GM18511 (cell line): ENCODE data around the gene LENG8.
"Not testable (repeated sequence)": the region's sequence is repeated elsewhere in the genome, so short reads cannot be mapped to it uniquely, and the experiment has no call there.

Experiments
- ATAC-seq: cut with Tn5 transposase; IDR thresholded peaks from one replicate; pipeline ENCODE4 v1.9.1; 2021; ENCODE audit warnings: mild to moderate bottlenecking, moderate library complexity; ENCODE audit not compliant: unreplicated experiment

The LENG8 gene

DNA sequence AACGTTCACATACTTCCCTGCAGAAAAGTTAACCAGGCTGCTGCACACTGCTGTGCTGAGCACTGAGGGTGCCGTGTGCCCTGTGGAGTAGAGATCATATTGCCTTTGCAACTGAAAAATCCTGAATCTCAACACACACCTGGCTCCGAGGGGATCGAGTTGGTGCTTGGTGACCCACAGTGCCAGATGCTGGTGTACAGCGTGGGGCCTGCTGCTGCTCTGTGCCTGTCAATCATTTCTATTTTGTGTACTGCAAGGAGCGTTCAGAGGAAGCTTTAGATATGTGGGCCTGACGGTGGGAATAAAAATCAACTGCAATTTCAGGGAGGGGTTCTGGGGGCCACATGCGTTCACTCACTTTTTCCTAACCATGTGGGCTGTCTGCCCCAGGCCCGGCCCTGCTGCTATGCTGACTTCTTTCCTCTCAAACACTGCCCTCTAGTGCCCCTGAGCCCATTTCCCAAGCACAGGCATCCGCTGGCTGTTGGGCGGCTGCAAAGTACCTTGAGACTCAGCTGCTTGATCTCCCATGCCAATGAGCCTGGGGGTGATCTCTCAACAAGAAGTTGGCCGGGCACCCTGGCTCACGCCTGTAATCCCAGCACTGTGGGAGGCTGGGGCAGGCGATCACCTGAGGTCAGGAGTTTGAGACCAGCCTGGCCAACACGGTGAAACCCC lies 9.7 kb upstream of the LENG8 start:
- no peak for ATAC-seq

GRCh38 chr19:54440641-54441040 lies 8.4 kb upstream of the LENG8 start:
- no peak for ATAC-seq

DNA sequence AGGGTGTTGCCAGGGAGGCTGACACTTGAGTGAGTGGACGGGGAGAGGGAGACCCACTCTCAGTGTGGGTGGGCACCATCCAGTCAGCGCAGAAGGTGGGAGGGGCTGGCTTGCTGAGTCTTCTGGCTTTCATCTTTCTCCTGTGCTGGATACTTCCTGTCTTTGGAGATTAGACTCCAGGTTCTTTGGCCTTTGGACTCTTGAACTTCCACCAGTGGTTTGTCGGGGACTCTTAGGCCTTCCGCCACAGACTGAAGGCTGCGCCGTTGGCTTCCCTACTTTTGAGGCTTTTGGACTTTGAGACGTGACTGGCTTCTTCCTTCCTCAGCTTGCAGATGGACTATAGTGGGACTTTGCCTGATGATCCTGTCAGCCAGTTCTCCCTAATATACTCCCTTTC lies 4.3 kb upstream of the LENG8 start:
- no peak for ATAC-seq

- ATAC-seq, result not testable (repeated sequence)
Measured at GRCh38 chr19:54446349-54446748, 2.6 kb upstream of the LENG8 start.

DNA sequence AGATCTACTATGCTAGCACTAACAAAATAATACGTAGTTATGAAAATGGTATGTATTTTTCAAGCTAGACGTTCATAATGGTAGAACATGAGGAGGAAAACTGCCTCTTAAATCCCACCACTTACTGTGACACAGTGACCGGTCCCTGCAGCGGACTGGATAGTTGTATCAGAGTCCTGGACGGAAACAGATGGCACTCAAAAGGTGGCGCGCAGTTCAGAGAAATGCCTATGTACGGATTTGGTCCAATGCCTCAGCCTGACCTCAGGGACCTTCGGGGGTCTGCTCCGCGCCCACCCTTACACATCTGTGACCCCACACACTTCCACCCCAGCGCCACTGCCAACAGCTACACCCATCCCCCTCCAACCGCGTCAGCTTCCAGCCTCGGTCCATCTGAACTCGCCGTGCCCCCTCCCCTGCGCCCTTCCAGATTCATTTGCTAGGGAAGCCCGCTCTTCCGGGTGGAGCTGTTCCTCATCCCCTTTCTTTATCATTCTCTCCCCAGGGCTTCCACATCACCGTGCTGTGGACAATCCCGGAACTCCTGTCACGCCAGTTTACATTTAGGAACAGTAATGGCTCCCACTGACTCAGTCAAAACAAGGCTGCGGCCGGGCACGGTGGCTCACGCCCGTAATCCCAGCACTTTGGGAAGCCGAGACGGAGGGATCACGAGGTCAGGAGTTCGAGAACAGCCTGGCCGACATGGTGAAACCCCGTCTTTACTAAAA lies 792 bp upstream of the LENG8 start:
- ATAC-seq, result peak; percentile 23

GRCh38 chr19:54449701-54450069 lies 686 bp downstream of the LENG8 start:
- no peak for ATAC-seq

- no peak for ATAC-seq
Measured at GRCh38 chr19:54451331-54451871, 2.4 kb downstream of the LENG8 start.

DNA sequence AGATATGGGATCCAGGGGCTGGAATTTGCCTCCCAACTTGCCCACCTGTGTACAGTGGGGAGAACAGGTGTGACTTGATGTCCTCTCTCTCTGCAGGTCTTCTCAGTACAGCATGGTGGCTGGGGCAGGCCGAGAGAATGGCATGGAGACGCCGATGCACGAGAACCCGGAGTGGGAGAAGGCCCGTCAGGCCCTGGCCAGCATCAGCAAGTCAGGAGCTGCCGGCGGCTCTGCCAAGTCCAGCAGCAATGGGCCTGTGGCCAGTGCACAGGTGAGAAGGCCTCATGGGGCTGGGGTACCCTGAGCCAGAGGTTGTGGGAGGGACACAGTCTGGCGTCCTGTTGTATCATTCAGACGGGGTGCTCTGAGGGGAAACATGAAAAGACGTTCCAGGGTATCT lies 3.0 kb downstream of the LENG8 start:
- ATAC-seq, result no peak

GRCh38 chr19:54452626-54453025 lies 3.6 kb downstream of the LENG8 start:
- no peak for ATAC-seq

DNA sequence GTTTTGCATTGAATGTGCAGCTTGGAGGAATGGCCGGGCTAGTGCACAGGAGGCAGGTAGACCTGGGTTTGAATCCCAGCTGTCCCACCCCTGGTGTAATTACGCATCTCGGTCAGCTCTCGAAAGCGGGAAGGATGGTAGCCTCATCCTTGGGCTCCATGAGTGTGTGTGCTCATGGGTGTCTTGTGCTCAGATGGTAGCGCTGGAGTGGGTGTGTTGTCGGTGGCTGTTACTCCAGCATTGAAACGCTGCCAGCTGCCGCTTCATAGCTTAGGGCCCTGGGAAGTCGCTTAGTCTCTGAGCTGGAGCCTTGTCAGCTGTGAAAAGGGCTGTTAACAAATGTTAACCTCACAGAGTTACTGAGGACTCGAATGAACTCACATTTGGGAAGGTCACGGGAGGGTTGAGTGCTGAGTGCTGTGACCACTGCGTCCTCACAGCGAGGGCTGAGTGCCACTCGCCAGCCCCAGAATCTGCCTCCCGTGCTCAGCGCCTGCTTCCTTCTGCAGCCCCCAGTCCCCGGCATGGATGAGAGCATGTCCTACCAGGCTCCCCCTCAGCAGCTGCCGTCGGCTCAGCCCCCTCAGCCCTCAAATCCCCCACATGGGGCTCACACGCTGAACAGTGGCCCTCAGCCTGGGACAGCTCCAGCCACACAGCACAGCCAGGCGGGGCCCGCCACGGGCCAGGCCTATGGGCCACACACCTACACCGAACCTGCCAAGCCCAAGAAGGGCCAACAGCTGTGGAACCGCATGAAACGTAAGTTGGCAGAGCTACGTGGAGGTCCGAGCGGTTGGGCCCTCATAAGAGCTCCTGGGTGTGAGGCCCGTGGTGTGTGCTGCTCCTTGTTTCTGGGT lies 5.2 kb downstream of the LENG8 start:
- no peak for ATAC-seq

DNA sequence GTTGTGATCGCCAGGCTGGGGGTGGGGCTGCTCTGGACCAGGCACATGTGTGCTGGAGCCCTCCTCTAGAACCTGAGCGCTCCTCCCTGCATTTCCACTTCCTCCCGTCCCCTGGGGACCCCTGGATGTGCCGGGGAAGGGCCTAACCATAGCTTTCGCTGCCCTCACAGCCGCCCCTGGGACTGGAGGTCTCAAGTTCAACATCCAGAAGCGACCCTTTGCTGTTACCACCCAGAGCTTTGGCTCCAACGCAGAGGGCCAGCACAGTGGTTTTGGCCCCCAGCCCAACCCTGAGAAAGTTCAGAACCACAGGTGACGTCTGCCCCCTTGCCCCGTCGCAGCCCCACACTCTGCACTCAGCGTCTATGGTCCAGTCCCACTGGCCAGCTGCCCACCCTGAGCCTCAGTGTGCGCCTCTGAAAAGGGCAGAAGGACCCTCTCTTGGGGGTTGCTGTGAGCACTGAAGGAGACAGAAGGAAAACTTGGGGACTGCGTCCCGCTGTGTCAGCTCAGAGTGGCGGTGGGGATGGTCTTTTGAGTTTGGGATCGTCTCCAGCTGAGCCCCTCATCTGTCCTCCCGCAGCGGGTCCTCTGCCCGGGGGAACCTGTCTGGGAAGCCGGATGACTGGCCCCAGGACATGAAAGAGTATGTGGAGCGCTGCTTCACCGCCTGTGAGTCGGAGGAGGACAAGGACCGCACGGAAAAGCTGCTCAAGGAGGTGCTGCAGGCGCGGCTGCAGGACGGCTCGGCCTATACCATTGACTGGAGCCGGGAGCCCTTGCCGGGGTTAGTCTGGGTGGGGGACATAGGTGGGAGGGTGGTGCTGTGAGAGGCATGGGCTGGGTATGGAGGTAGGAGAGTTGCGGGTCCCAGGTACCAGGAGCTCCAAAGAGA lies 6.0 kb downstream of the LENG8 start:
- ATAC-seq, result no peak

DNA sequence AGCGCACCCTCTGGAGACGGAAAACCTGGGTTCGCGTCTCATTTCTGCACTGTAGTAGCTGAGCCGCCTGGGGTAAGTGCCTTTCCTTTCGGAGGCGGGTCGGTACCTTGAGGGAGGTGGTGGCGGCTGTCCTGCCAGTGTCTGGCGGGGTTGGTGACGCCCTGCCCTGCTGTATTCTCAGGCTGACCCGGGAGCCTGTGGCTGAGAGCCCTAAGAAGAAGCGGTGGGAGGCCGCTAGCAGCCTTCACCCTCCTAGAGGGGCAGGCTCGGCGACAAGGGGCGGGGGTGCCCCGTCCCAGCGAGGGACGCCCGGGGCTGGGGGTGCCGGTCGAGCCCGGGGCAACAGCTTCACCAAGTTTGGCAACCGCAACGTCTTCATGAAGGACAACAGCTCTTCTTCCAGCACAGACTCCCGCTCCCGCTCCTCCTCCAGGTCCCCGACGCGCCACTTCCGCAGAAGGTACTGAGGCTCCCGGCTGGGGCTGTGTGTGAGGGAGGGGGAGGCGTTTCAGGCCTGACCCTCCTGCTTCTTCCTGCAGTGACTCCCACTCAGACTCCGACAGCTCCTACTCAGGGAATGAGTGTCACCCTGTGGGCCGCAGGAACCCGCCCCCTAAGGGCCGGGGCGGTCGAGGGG lies 6.9 kb downstream of the LENG8 start:
- ATAC-seq, result no peak

- no peak for ATAC-seq
Measured at GRCh38 chr19:54456423-54457373, 7.7 kb downstream of the LENG8 start.

- no peak for ATAC-seq
Measured at GRCh38 chr19:54457773-54458647, 9.0 kb downstream of the LENG8 start.

GRCh38 chr19:54458648-54459281 lies 9.8 kb downstream of the LENG8 start:
- ATAC-seq, result no peak

DNA sequence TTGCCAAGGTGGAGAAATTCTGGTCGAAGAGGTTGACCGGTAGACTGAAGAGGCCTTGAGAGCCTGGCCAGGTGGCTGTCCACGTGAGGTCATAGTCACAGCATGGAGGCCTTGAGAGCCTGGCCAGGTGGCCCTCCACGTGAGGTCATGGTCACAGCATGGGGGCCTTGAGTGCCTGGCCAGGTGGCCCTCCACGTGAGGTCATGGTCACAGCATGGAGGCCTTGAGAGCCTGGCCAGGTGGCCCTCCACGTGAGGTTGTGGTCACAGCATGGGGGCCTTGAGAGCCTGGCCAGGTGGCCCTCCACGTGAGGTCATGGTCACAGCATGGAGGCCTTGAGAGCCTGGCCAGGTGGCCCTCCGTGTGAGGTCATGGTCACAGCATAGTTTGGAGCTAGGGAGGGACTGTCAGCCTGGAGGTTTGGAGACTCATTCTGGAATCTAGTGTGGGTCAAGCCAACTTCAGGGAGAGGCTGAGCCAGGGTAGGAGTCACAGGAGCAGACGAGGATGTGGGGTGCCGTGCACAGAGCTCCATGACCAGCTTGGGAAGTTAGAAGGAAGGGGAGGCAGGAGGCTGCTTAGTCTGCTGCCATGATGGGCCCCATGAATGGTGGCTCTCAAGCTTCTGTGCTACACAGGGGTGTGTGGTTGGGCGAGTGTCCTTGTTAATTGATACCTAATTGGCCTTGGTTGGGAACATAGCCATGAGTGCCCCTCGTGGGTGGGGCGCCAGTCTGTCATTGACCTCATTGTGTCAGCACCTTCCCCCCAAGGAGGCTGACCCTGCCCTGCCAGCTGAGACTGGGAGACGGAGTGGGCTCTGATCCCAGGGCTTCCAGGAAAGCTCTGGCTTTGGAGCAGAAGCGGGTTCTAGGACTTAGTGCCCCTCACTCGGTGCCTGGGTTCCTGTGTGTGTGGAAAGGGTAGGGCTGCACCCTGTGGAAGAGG lies 10.6 kb downstream of the LENG8 start:
- ATAC-seq, result no peak
